HG02943 (cell line): ENCODE results near the gene TMEM256.

Experiments used
- ATAC-seq: cut with Tn5 transposase; IDR thresholded peaks from one replicate; pipeline ENCODE4 v1.9.1; 2021; ENCODE audit warnings: mild to moderate bottlenecking, low read depth, moderate library complexity; ENCODE audit not compliant: unreplicated experiment

TMEM256 gene

GRCh38 chr17:7409716-7410115 lies 5.8 kb upstream of the TMEM256 start:
- no peak for ATAC-seq

- no peak for ATAC-seq
Observed at GRCh38 chr17:7408863-7409262, 5.0 kb upstream of the TMEM256 start.

- ATAC-seq: no peak
Observed at GRCh38 chr17:7408252-7408727, 4.4 kb upstream of the TMEM256 start.

GRCh38 chr17:7407485-7408251 lies 3.8 kb upstream of the TMEM256 start, which contains the start of gene NLGN2:
NLGN2 (plus strand) TSS chr17:7407845; CDS start chr17:7408256, 411 bp downstream.
- ATAC-seq: no peak

- no peak for ATAC-seq
Observed at GRCh38 chr17:7407082-7407481, 3.2 kb upstream of the TMEM256 start.

GRCh38 chr17:7406235-7406825 lies 2.4 kb upstream of the TMEM256 start:
- no peak for ATAC-seq

GRCh38 chr17:7405350-7406234 lies 1.7 kb upstream of the TMEM256 start:
- no peak for ATAC-seq

- peak; percentile 15 for ATAC-seq
Observed at GRCh38 chr17:7404737-7405349, 946 bp upstream of the TMEM256 start.

GRCh38 chr17:7403727-7403976 lies 245 bp downstream of the TMEM256 start:
- peak; percentile 19 for ATAC-seq

- ATAC-seq: no peak
Observed at GRCh38 chr17:7403043-7403726, 712 bp downstream of the TMEM256 start.

GRCh38 chr17:7398612-7399011 lies 5.3 kb downstream of the TMEM256 start:
- no peak for ATAC-seq

GRCh38 chr17:7396147-7396546 lies 7.8 kb downstream of the TMEM256 start:
- no peak for ATAC-seq

GRCh38 chr17:7394452-7395191 lies 9.3 kb downstream of the TMEM256 start, which contains the start of gene PLSCR3:
PLSCR3 (minus strand) TSS chr17:7394525; CDS start chr17:7394110, 415 bp downstream.
- no peak for ATAC-seq

- ATAC-seq: no peak
Observed at GRCh38 chr17:7393613-7394451, 10.1 kb downstream of the TMEM256 start.

- ATAC-seq: no peak
Observed at GRCh38 chr17:7392696-7393612, 10.9 kb downstream of the TMEM256 start.

- no peak for ATAC-seq
Observed at GRCh38 chr17:7391307-7391706, 12.6 kb downstream of the TMEM256 start.
